Bronchial epithelial cell (primary cell): ENCODE measurements around the gene RGMA. TPM values are rescaled to one million over a fixed set of nuclear protein-coding genes. Genes with fewer than 3 reads are reported as not detected.

ENCODE experiments used
- DNase-seq: peaks from one replicate; pipeline ENCODE4 v3.0.0-alpha.2; 2010; ENCODE audit warnings: low read depth
- FAIRE-seq: peaks from 2 replicates; lab custom pipeline; 2011; peaks lifted over from hg19 to GRCh38; lab: Jason Lieb, UNC
- H3K27me3 ChIP-seq: 2 replicates; pipeline ENCODE4 v1.5.1; 2011; ENCODE audit warnings: low read length; ENCODE audit not compliant: control insufficient read depth, insufficient read depth
- H3K36me3 ChIP-seq: 2 replicates; pipeline ENCODE4 v1.5.1; 2011; ENCODE audit warnings: low read length; ENCODE audit not compliant: control insufficient read depth, insufficient read depth
- H3K4me3 ChIP-seq: 2 replicates; pipeline ENCODE4 v1.5.1; 2011; ENCODE audit warnings: mild to moderate bottlenecking, low read depth, low read length, control low read depth
- total RNA-seq: library from RNA; depleted of rRNA; stranded (reverse); fragments of >200 nt; gene quantifications from 2 replicates; pipeline ENCODE4 v1.2.1, GENCODE V29; 2014
- TF ChIP-seq, protein P1 (sequence below): IDR thresholded peaks from 2 replicates; pipeline ENCODE4 v1.5.1; 2011; ENCODE audit warnings: mild to moderate bottlenecking, moderate library complexity, low read length, control low read depth, inconsistent platforms; ENCODE audit not compliant: insufficient read depth, severe bottlenecking

The RGMA gene
- total RNA-seq, 1 donor from 2014 or later: 0.53 TPM

DNA sequence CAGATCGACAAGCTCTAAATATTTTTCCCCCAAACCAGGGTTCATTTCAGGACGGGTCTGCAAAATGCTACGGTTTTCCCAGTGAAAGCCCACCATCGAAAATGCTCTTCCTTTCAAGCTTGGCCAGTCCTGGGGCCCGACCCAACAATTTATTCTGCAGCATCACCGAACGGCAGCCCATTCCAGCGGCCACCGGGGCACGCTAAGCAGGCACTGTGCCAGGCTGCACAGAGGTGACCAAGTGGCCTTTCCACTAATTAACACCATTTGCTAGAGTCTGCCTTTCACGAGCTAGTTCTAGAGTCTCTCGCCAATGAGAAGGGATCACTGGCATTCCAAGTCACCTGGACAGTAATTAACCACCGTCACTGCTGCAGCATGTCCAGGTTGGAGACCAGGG lies 14.4 kb downstream of the RGMA start:
- TF ChIP-seq, protein P1, sequence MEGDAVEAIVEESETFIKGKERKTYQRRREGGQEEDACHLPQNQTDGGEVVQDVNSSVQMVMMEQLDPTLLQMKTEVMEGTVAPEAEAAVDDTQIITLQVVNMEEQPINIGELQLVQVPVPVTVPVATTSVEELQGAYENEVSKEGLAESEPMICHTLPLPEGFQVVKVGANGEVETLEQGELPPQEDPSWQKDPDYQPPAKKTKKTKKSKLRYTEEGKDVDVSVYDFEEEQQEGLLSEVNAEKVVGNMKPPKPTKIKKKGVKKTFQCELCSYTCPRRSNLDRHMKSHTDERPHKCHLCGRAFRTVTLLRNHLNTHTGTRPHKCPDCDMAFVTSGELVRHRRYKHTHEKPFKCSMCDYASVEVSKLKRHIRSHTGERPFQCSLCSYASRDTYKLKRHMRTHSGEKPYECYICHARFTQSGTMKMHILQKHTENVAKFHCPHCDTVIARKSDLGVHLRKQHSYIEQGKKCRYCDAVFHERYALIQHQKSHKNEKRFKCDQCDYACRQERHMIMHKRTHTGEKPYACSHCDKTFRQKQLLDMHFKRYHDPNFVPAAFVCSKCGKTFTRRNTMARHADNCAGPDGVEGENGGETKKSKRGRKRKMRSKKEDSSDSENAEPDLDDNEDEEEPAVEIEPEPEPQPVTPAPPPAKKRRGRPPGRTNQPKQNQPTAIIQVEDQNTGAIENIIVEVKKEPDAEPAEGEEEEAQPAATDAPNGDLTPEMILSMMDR: no peak
- FAIRE-seq (no peak), DNase-seq (no peak)
- Histone ChIP-seq H3K27me3 (peaks cover 13% of the 10 kb centered on the region), H3K36me3 (no peaks in the 10 kb centered on the region), H3K4me3 (no peak overlapping the region)

DNA sequence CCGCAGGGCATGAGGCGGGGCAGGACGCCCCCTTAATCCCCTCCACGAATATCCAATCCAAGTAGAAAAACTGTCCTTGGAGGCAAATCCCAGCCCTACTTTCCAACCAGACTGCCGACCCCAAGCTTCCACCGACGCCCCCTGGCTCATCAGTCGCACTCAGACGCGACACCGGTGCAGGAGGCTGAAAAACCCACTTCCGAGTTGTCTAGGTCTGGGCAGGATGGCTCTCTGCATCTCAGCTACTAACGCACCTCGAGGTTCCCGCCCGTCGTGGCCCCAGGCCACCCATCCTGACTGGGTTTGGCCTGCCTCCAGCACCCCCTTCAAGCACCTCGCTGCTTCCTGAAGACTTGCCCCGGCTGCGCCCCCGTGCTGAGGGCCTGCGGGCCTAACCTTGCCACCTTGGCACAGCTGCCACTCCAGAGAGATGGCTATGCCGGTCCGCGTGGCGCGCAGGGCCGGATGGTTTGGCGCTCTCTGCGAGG lies 15.5 kb downstream of the RGMA start:
- Histone ChIP-seq H3K4me3 (peak overlapping the region; percentile 46), H3K27me3 (peaks cover 13% of the 10 kb centered on the region), H3K36me3 (no peaks in the 10 kb centered on the region)
- no peak for FAIRE-seq
- no peak for DNase-seq
- TF ChIP-seq, protein P1: no peak

DNA sequence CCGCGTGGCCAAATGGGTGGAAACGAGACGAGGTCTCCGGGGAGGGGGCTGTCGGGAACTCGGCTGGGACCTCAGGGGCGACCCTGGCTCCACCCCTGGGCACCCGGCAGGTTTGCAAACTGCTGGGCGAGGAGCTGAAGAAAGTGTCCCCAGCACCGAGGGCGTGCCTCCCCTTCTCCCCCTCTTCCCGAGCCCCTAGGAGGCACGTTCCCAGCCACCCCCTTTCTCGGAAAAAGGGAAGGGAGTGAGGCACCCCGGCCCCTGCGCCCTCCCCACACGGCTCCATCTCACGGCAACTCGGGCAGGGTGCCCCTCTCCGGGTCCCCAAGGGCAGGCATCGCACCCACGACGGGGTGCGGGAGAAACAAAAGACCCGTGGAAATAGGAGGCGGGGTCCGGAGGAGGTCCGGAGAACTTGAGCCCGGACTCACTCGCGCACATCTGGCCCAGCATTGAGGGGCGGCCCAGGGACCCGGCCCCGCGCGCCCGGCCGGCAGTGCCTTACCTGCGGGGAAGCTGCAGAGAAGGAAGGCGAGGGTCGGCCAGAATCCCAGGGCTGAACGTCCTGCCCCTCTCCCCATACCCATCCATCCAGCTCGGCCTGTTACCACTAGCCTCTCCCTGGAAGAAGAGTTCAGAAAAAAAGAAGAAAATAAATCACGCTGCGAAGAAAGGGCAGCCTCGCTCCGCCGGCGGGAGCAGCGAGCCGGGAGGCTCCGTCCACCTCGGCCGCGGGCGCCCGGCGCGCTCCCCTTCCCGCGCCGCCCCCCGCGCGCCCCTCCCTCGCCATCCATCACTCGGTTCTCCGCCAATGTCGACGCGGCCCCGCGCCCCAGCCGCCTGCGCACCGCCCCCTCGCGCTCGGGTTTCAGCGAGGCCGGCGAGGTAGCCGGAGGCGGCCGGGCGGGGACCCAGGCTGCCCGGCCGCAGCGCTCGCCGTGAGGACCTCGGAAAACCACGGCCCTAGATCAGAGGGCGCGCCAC lies 16.3 kb downstream of the RGMA start:
- Histone ChIP-seq H3K36me3 (no peaks in the 10 kb centered on the region), H3K4me3 (peak overlapping the region; percentile 46), H3K27me3 (peaks cover 13% of the 10 kb centered on the region)
- TF ChIP-seq, protein P1: no peak
- DNase-seq (peak; percentile 21), FAIRE-seq (no peak)

DNA sequence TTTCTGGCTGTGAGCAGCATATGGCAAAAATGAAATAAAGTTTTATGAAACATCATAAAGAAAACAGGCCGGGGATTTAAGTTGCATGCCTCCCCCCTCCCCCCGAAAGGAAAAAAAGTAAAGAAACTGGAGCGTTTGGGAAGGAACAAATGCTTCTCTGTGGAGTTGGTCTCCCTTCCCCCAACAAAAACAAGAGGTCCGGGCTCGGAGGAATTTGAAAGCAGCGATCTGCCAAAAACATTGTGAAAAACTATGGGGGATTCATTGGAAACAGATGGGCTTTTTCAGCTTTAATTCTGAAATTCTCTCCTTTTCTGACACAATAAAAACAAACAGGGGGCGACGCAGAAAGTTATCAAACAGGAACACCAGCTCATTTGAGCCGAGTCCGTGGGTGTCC lies 17.0 kb downstream of the RGMA start:
- peaks cover 13% of the 10 kb centered on the region for H3K27me3 ChIP-seq
- no peak for FAIRE-seq
- peak overlapping the region; percentile 46 for H3K4me3 ChIP-seq
- TF ChIP-seq, protein P1: no peak
- DNase-seq: no peak
- no peaks in the 10 kb centered on the region for H3K36me3 ChIP-seq

DNA sequence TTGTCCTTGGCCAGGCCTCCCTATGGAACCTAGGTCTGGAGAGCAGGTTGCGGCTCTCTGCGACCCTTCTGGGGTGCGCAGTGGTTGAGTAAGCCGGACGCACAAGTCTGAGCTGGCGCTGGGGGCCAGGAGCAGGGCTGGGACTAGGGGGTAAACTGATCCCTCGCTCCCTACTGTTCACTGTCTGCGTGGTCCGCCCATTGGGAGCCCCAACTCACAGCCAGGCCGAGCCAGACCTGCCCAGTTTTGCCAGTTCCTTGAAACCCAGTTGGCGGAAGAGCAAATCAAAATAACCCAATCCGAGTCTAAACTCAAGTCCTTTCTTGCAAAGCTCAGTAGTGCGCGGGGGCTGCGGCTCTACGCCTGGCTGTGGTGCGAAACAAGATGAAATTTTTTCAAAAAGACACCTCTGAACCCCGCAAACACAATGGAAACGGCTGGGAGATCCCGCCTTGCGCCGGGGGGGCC lies 17.5 kb downstream of the RGMA start:
- TF ChIP-seq, protein P1: no peak
- DNase-seq (peak; percentile 26), FAIRE-seq (no peak)
- no peaks in the 10 kb centered on the region for H3K36me3 ChIP-seq
- peaks cover 13% of the 10 kb centered on the region for H3K27me3 ChIP-seq
- peak overlapping the region; percentile 46 for H3K4me3 ChIP-seq
